Measurements from ENCODE around the gene THAP3. TPM values are rescaled to one million over a fixed set of nuclear protein-coding genes. Genes with fewer than 3 reads are reported as not detected.

The THAP3 gene
- total and polyA plus RNA-seq, 2 of the 8 experiments (the other 6 are each of a cell fraction or from before 2014, with no cell fraction given): 8.2 to 15.3 TPM

DNA sequence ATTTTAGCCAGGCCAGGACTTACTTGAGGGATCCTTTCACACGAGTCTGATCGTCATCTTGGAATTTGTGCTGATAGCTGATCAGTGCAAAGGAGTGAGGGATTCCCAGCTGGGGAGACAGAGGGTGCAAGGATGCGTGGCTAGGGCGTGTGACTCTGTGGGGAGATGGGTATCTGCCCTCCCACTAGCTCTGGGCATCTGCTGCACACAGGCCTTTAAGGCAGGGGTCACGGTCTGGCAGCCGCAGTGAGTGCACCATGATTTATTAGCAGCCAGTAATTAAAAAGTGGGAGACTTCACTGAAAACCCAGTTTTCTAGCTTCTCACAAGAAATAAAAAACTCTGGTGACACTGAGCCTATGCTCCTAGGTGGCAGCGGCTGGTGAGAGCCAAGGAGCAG is 20.4 kb downstream of the THAP3 start:
- Histone ChIP-seq H3K18ac (ENCODE audit: extremely low read depth, low read length) (no peak overlapping the region), H3K79me2 (ENCODE audit: control insufficient read depth in 1 of 2, insufficient read depth in 2 of 2, low read length in 2 of 2) (no peaks in the 10 kb centered on the region), H2BK20ac (ENCODE audit: low read length) (no peak overlapping the region), H3K4me3 (ENCODE audit: extremely low read depth in 1 of 4, insufficient read depth in 2 of 4, low read depth in 3 of 4, low read length in 4 of 4) (no peak overlapping the region), H3K23me2 (ENCODE audit: low read depth, low read length) (no peaks in the 10 kb centered on the region), H4K5ac (ENCODE audit: insufficient read length, low read depth, low read length) (no peak overlapping the region), H3K9ac (replicated peaks in 1 of 4; ENCODE audit: extremely low read depth in 1 of 4, low read depth in 3 of 4, low read length in 3 of 4) (no peak overlapping the region), H4K8ac (ENCODE audit: extremely low read depth, insufficient read depth, low read length) (no peak overlapping the region; the same call in 1 of the 2 replicates), H3K36me3 (ENCODE audit: control insufficient read depth in 2 of 4, insufficient read depth in 4 of 4, low read length in 3 of 4) (peaks cover 8 to 41% (median 33%) of the 10 kb centered on the region in 4 experiments), H3K4me1 (replicated peaks in 1 of 4; ENCODE audit: control insufficient read depth in 3 of 4, insufficient read depth in 4 of 4, low read length in 3 of 4) (no peaks in the 10 kb centered on the region; a peak in 2 of 7 replicates), H3K79me1 (ENCODE audit: low read depth, low read length) (no peaks in the 10 kb centered on the region), H2BK15ac (ENCODE audit: low read length) (no peak overlapping the region), H2BK120ac (replicated peaks; ENCODE audit: low read depth, low read length) (no peak overlapping the region), H4K20me1 (replicated peaks in 1 of 2; ENCODE audit: control insufficient read depth in 1 of 2, insufficient read depth in 2 of 2, low read length in 2 of 2) (peaks cover 4 to 12% of the 10 kb centered on the region in 2 experiments), H3K4me2 (ENCODE audit: insufficient read depth in 1 of 2, low read depth in 2 of 2, low read length in 2 of 2) (no peak overlapping the region), H2AK5ac (ENCODE audit: low read depth, low read length) (no peak overlapping the region), H3K56ac (replicated peaks; ENCODE audit: insufficient read length, low read depth, low read length) (no peak overlapping the region), H3K23ac (ENCODE audit: insufficient read length) (no peak overlapping the region), H3K4ac (replicated peaks; ENCODE audit: insufficient read length, low read depth, low read length) (no peak overlapping the region), H3K14ac (ENCODE audit: insufficient read length) (no peak overlapping the region), H4K91ac (replicated peaks; ENCODE audit: insufficient read length, low read length) (no peak overlapping the region), H3K27me3 (replicated peaks in 1 of 4; ENCODE audit: control insufficient read depth in 3 of 4, extremely low read depth in 1 of 4, insufficient read depth in 3 of 4, low read length in 3 of 4) (no peaks in the 10 kb centered on the region), H2AFZ (ENCODE audit: low read length) (no peak overlapping the region), H2BK12ac (ENCODE audit: low read depth, low read length) (no peak overlapping the region), H2BK5ac (ENCODE audit: low read depth, low read length) (no peak overlapping the region), H3K27ac (ENCODE audit: low read depth, low read length) (no peak overlapping the region), H3K9me3 (ENCODE audit: insufficient read depth in 2 of 2, low read depth in 1 of 2, low read length in 1 of 2) (no peaks in the 10 kb centered on the region)
- ChIA-PET POLR2A (ENCODE audit: partially characterized antibody) (interaction anchor here (1.0 to 2.8 kb wide), 4 partner anchors 13 to 42 kb away, joined by 3 to 11 read pairs (median 8); partner anchors contain the start of genes KLHL21 and THAP3), CTCF (ENCODE audit: partially characterized antibody) (interaction anchor here (0.6 to 5.4 kb wide), 12 partner anchors 8 to 113 kb away, joined by 3 to 48 read pairs (median 14); partner anchors contain the start of genes DNAJC11, NOL9, TAS1R1 and THAP3)
- FAIRE-seq (no peak), DNase-seq (ENCODE audit: low read depth in 1 of 2, low spot score in 2 of 2) (no peak)
- 91% methylated on average over 7 of the region's 7 CpGs; no CpG with 5 or more reads in 1 of the 2 experiments for WGBS, 2 experiments (ENCODE audit: extremely low coverage in 1 of 2, insufficient coverage in 1 of 2, insufficient read length in 1 of 2, insufficient replicate concordance in 2 of 2, low coverage in 1 of 2, low lambda C conversion rate in 2 of 2, missing lambda C conversion rate in 1 of 2)
- TF ChIP-seq POLR2AphosphoS5 (IDR thresholded peaks at IDR 0.05; ENCODE audit: low read depth, low read length): no peak
- TF ChIP-seq, protein P1, sequence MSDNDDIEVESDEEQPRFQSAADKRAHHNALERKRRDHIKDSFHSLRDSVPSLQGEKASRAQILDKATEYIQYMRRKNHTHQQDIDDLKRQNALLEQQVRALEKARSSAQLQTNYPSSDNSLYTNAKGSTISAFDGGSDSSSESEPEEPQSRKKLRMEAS (IDR thresholded peaks at IDR 0.05): no peak

All from H1 (cell line).